Measurements from ENCODE around the gene AHCYL2. TPM values are rescaled to one million over a fixed set of nuclear protein-coding genes. Genes with fewer than 3 reads are reported as not detected.

Gene AHCYL2
- total and polyA plus RNA-seq, 4 donors, result 2.0 to 10.0 (median 3.6) TPM

GRCh38 chr7:129389829-129390228 lies 165.0 kb downstream of the AHCYL2 start:
- TF ChIP-seq MAX (IDR thresholded peaks at IDR 0.05) (no peak), ZBTB33 (IDR thresholded peaks at IDR 0.05) (no peak), HNF4G (IDR thresholded peaks at IDR 0.05) (no peak), YY1 (IDR thresholded peaks at IDR 0.05) (no peak), CTCF (IDR thresholded peaks at IDR 0.05; ENCODE audit: low read depth, low read length, missing input control) (no peak), TAF1 (conservative IDR thresholded peaks at IDR 0.05) (no peak), HNF4A (conservative IDR thresholded peaks at IDR 0.05) (no peak), RAD21 (IDR thresholded peaks at IDR 0.05) (no peak), ATF3 (IDR thresholded peaks at IDR 0.05) (no peak), NR2F2 (IDR thresholded peaks at IDR 0.05) (no peak), FOXA1 (IDR thresholded peaks at IDR 0.05) (no peak), JUND (IDR thresholded peaks at IDR 0.05) (no peak), SP1 (IDR thresholded peaks at IDR 0.05) (no peak), REST (IDR thresholded peaks at IDR 0.05) (no peak)

GRCh38 chr7:129390314-129390713 lies 165.5 kb downstream of the AHCYL2 start:
- no peaks in the 10 kb centered on the region for H3K9me3 ChIP-seq (ENCODE audit: control insufficient read depth in 4 of 4, low read length in 3 of 4)
- H3K36me3 ChIP-seq (ENCODE audit: control insufficient read depth in 4 of 4, insufficient read depth in 3 of 4, low read depth in 1 of 4, low read length in 3 of 4), result peaks cover 1 to 8% (median 4%) of the 10 kb centered on the region in 4 donors
- H3K4me1 ChIP-seq (ENCODE audit: control insufficient read depth in 4 of 4, insufficient read depth in 4 of 4, low read length in 3 of 4), result peaks cover 3 to 5% (median 4%) of the 10 kb centered on the region in 4 donors
- DNase-seq (ENCODE audit: low spot score), result no peak
- H3K9ac ChIP-seq (ENCODE audit: low read depth in 1 of 2, low read length in 2 of 2), result no peak overlapping the region
- TF ChIP-seq RXRA (IDR thresholded peaks at IDR 0.05) (no peak), SP1 (IDR thresholded peaks at IDR 0.05) (no peak), CTCF (IDR thresholded peaks at IDR 0.05; ENCODE audit: low read depth, low read length, missing input control) (no peak), RAD21 (IDR thresholded peaks at IDR 0.05) (no peak), HNF4G (IDR thresholded peaks at IDR 0.05) (no peak), ZBTB33 (IDR thresholded peaks at IDR 0.05) (no peak)
- no peaks in the 10 kb centered on the region for H3K27me3 ChIP-seq (ENCODE audit: control insufficient read depth in 4 of 4, insufficient read depth in 4 of 4, low read length in 3 of 4)
- H3K4me3 ChIP-seq (ENCODE audit: low read depth in 1 of 3, low read length in 3 of 3), result no peak overlapping the region
- H3K27ac ChIP-seq (ENCODE audit: low read depth in 1 of 2, low read length in 2 of 2), result no peak overlapping the region

More at GRCh38 chr7:129389829-129390228, 165.0 kb downstream of the AHCYL2 start:
- WGBS, result 90% methylated on average over 1 of the region's 1 CpG
- Histone ChIP-seq H3K4me1 (ENCODE audit: control insufficient read depth in 4 of 4, insufficient read depth in 4 of 4, low read length in 3 of 4) (peaks cover 3 to 5% (median 4%) of the 10 kb centered on the region in 4 donors), H3K27me3 (ENCODE audit: control insufficient read depth in 4 of 4, insufficient read depth in 4 of 4, low read length in 3 of 4) (no peaks in the 10 kb centered on the region), H3K27ac (ENCODE audit: low read depth in 1 of 2, low read length in 2 of 2) (no peak overlapping the region), H3K9me3 (ENCODE audit: control insufficient read depth in 4 of 4, low read length in 3 of 4) (no peaks in the 10 kb centered on the region), H3K9ac (ENCODE audit: low read depth in 1 of 2, low read length in 2 of 2) (no peak overlapping the region), H3K4me3 (ENCODE audit: low read depth in 1 of 3, low read length in 3 of 3) (no peak overlapping the region), H3K36me3 (ENCODE audit: control insufficient read depth in 4 of 4, insufficient read depth in 3 of 4, low read depth in 1 of 4, low read length in 3 of 4) (peaks cover 1 to 8% (median 4%) of the 10 kb centered on the region in 4 donors)
- no peak for DNase-seq (ENCODE audit: low spot score)
